Parathyroid adenoma (tissue), 2 donors: Measurements from ENCODE around the gene KRT17.

Experiments
- H2AFZ ChIP-seq: fragments of 300-600 bp; sonication (generic); one replicate; pipeline ENCODE4 v1.7.0; 2017; ENCODE audit warnings: antibody characterized with exemption, mild to moderate bottlenecking
- H3K27ac ChIP-seq: fragments of 300-600 bp; sonication (generic); one replicate; pipeline ENCODE4 v1.7.0; 2017
- H3K27me3 ChIP-seq: fragments of 300-600 bp; sonication (generic); one replicate; pipeline ENCODE4 v1.7.0; 2017; ENCODE audit warnings: low read length; ENCODE audit not compliant: control insufficient read depth, insufficient read depth
- H3K36me3 ChIP-seq: fragments of 300-600 bp; sonication (generic); one replicate; pipeline ENCODE4 v1.7.0; 2017; ENCODE audit warnings: low read length; ENCODE audit not compliant: control insufficient read depth, insufficient read depth
- H3K4me1 ChIP-seq: fragments of 300-600 bp; sonication (generic); one replicate; pipeline ENCODE4 v1.7.0; 2017; ENCODE audit warnings: control low read depth
- H3K4me2 ChIP-seq: fragments of 300-600 bp; sonication (generic); one replicate; pipeline ENCODE4 v1.7.0; 2017; ENCODE audit warnings: low read length
- H3K4me3 ChIP-seq: fragments of 300-600 bp; sonication (generic); one replicate; pipeline ENCODE4 v1.7.0; 2017; ENCODE audit warnings: low read depth, low read length
- H3K79me2 ChIP-seq: fragments of 300-600 bp; sonication (generic); one replicate; pipeline ENCODE4 v1.7.0; 2017; ENCODE audit warnings: control low read depth
- H3K9ac ChIP-seq: fragments of 300-600 bp; sonication (generic); one replicate; pipeline ENCODE4 v1.7.0; 2017; ENCODE audit warnings: mild to moderate bottlenecking
- H3K9me3 ChIP-seq: fragments of 300-600 bp; sonication (generic); one replicate; pipeline ENCODE4 v1.7.0; 2017; ENCODE audit warnings: low read length; ENCODE audit not compliant: control insufficient read depth
- CTCF ChIP-seq: fragments of 300-600 bp; sonication (generic); IDR thresholded peaks from one replicate; pipeline ENCODE4 v1.7.0; 2017; ENCODE audit warnings: antibody characterized with exemption, mild to moderate bottlenecking
- donor health status: primary hyperparathyroidism.

KRT17 gene

GRCh38 chr17:41639492-41640473 is 15.4 kb upstream of the KRT17 start:
- Histone ChIP-seq H3K9me3 (no peaks in the 10 kb centered on the region), H3K9ac (no peak overlapping the region), H3K4me1 (no peaks in the 10 kb centered on the region), H2AFZ (no peak overlapping the region), H3K4me2 (no peak overlapping the region), H3K36me3 (no peaks in the 10 kb centered on the region), H3K27me3 (no peaks in the 10 kb centered on the region), H3K4me3 (no peak overlapping the region), H3K79me2 (no peaks in the 10 kb centered on the region), H3K27ac (no peak overlapping the region)
- TF ChIP-seq CTCF = no peak

GRCh38 chr17:41638941-41639340 is 14.6 kb upstream of the KRT17 start:
- H3K27ac ChIP-seq = no peak overlapping the region
- H3K79me2 ChIP-seq = no peaks in the 10 kb centered on the region
- H2AFZ ChIP-seq = no peak overlapping the region
- no peak overlapping the region for H3K4me3 ChIP-seq
- no peak overlapping the region for H3K4me2 ChIP-seq
- H3K36me3 ChIP-seq = no peaks in the 10 kb centered on the region
- no peak for TF ChIP-seq CTCF
- no peaks in the 10 kb centered on the region for H3K4me1 ChIP-seq
- H3K27me3 ChIP-seq = no peaks in the 10 kb centered on the region
- H3K9ac ChIP-seq = no peak overlapping the region
- H3K9me3 ChIP-seq = no peaks in the 10 kb centered on the region

- H3K27me3 ChIP-seq = no peaks in the 10 kb centered on the region
- H3K4me3 ChIP-seq = no peak overlapping the region
- no peak overlapping the region for H3K9ac ChIP-seq
- H3K79me2 ChIP-seq = no peaks in the 10 kb centered on the region
- no peak overlapping the region for H3K27ac ChIP-seq
- H3K9me3 ChIP-seq = no peaks in the 10 kb centered on the region
- H3K4me1 ChIP-seq = no peaks in the 10 kb centered on the region
- H3K4me2 ChIP-seq = no peak overlapping the region
- no peak overlapping the region for H2AFZ ChIP-seq
- H3K36me3 ChIP-seq = no peaks in the 10 kb centered on the region
- no peak for TF ChIP-seq CTCF
Observed at GRCh38 chr17:41638194-41638593, 13.8 kb upstream of the KRT17 start.

GRCh38 chr17:41636652-41637051 is 12.3 kb upstream of the KRT17 start:
- no peak overlapping the region for H3K4me3 ChIP-seq
- no peaks in the 10 kb centered on the region for H3K79me2 ChIP-seq
- no peak for TF ChIP-seq CTCF
- no peak overlapping the region for H3K9ac ChIP-seq
- H3K27ac ChIP-seq = no peak overlapping the region
- H3K4me1 ChIP-seq = no peaks in the 10 kb centered on the region
- H3K4me2 ChIP-seq = no peak overlapping the region
- H2AFZ ChIP-seq = no peak overlapping the region
- no peaks in the 10 kb centered on the region for H3K27me3 ChIP-seq
- no peaks in the 10 kb centered on the region for H3K9me3 ChIP-seq
- H3K36me3 ChIP-seq = no peaks in the 10 kb centered on the region
